ENCODE measurements around the gene SLC34A1. TPM values are rescaled to one million over a fixed set of nuclear protein-coding genes. Genes with fewer than 3 reads are reported as not detected.

Gene SLC34A1
- total and polyA plus RNA-seq, 2 of the 13 experiments (the other 11 are each of a cell fraction or from before 2014, with no cell fraction given), result 0.03 to 0.20 TPM

- TF ChIP-seq, protein P1, sequence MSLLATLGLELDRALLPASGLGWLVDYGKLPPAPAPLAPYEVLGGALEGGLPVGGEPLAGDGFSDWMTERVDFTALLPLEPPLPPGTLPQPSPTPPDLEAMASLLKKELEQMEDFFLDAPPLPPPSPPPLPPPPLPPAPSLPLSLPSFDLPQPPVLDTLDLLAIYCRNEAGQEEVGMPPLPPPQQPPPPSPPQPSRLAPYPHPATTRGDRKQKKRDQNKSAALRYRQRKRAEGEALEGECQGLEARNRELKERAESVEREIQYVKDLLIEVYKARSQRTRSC (CRISPR knock-in tag; IDR thresholded peaks at IDR 0.05; ENCODE audit: low read depth), result 0 out of 2 replicates have a peak, but pooled peaks have one; percentile 35
- no peak; the same call in 1 of the 2 replicates for TF ChIP-seq HMG20A (CRISPR knock-in tag; IDR thresholded peaks at IDR 0.05; ENCODE audit: borderline replicate concordance)
- no peak for TF ChIP-seq GTF2F1 (IDR thresholded peaks at IDR 0.05; ENCODE audit: low read length)
- TF ChIP-seq RFX3 (CRISPR knock-in tag; IDR thresholded peaks at IDR 0.05), result no peak
- no peak for TF ChIP-seq ZNF766 (CRISPR knock-in tag; IDR thresholded peaks at IDR 0.05; ENCODE audit: borderline replicate concordance)
- TF ChIP-seq ESRRA (CRISPR knock-in tag; IDR thresholded peaks at IDR 0.05; ENCODE audit: low read depth), result peak; percentile 74
- TF ChIP-seq RORA (CRISPR knock-in tag; IDR thresholded peaks at IDR 0.05), result no peak
- TF ChIP-seq MAFF (IDR thresholded peaks at IDR 0.05; ENCODE audit: low read depth, low read length), result peak; percentile 24
- peak; percentile 71; the same call in 1 of the 2 replicates for TF ChIP-seq ZNF761 (CRISPR knock-in tag; conservative IDR thresholded peaks at IDR 0.05)
- 0 out of 2 replicates have a peak, but pooled peaks have one; percentile 15 for TF ChIP-seq RCOR2 (CRISPR knock-in tag; IDR thresholded peaks at IDR 0.05)
- TF ChIP-seq NKX3-1 (CRISPR knock-in tag; IDR thresholded peaks at IDR 0.05), result no peak
- TF ChIP-seq ZNF329 (CRISPR knock-in tag; IDR thresholded peaks at IDR 0.05; ENCODE audit: low read depth), result no peak
- TF ChIP-seq PAXIP1 (CRISPR knock-in tag; conservative IDR thresholded peaks at IDR 0.05), result peak; percentile 44
- no peak for TF ChIP-seq SETDB1 (CRISPR knock-in tag; IDR thresholded peaks at IDR 0.05; ENCODE audit: borderline replicate concordance)
- TF ChIP-seq NFYB (CRISPR knock-in tag; IDR thresholded peaks at IDR 0.05), result no peak
- no peak; the same call in 1 of the 2 replicates for TF ChIP-seq MAZ (IDR thresholded peaks at IDR 0.05; ENCODE audit: borderline replicate concordance, low read depth, low read length)
- no peak for TF ChIP-seq MAZ (CRISPR knock-in tag; IDR thresholded peaks at IDR 0.05; ENCODE audit: low read depth)
- no peak; the same call in 1 of the 2 replicates for TF ChIP-seq ZZZ3 (CRISPR knock-in tag; IDR thresholded peaks at IDR 0.05; ENCODE audit: borderline replicate concordance)
- no peak for TF ChIP-seq ZC3H4 (CRISPR knock-in tag; IDR thresholded peaks at IDR 0.05; ENCODE audit: borderline replicate concordance)
- no peak for TF ChIP-seq RFX5 (IDR thresholded peaks at IDR 0.05; ENCODE audit: low read depth, low read length)
- TF ChIP-seq HHEX (CRISPR knock-in tag; IDR thresholded peaks at IDR 0.05), result no peak
- TF ChIP-seq, protein P2, sequence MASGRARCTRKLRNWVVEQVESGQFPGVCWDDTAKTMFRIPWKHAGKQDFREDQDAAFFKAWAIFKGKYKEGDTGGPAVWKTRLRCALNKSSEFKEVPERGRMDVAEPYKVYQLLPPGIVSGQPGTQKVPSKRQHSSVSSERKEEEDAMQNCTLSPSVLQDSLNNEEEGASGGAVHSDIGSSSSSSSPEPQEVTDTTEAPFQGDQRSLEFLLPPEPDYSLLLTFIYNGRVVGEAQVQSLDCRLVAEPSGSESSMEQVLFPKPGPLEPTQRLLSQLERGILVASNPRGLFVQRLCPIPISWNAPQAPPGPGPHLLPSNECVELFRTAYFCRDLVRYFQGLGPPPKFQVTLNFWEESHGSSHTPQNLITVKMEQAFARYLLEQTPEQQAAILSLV (CRISPR knock-in tag; IDR thresholded peaks at IDR 0.05; ENCODE audit: borderline replicate concordance), result no peak
- TF ChIP-seq FOXJ3 (CRISPR knock-in tag; IDR thresholded peaks at IDR 0.05; ENCODE audit: borderline replicate concordance), result no peak
- TF ChIP-seq, protein P3, sequence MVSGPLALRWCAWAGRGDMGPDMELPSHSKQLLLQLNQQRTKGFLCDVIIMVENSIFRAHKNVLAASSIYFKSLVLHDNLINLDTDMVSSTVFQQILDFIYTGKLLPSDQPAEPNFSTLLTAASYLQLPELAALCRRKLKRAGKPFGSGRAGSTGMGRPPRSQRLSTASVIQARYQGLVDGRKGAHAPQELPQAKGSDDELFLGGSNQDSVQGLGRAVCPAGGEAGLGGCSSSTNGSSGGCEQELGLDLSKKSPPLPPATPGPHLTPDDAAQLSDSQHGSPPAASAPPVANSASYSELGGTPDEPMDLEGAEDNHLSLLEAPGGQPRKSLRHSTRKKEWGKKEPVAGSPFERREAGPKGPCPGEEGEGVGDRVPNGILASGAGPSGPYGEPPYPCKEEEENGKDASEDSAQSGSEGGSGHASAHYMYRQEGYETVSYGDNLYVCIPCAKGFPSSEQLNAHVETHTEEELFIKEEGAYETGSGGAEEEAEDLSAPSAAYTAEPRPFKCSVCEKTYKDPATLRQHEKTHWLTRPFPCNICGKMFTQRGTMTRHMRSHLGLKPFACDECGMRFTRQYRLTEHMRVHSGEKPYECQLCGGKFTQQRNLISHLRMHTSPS (CRISPR knock-in tag; IDR thresholded peaks at IDR 0.05; ENCODE audit: low read depth), result peak; percentile 97
These were observed 63.5 kb downstream of the SLC34A1 start (continued) for GRCh38 chr5:177447611-177448243.
